GM18858 (cell line): ENCODE results near the gene AFG3L2.

ENCODE experiments used
- ATAC-seq: cut with Tn5 transposase; IDR thresholded peaks from one replicate; pipeline ENCODE4 v1.9.1; 2021; ENCODE audit not compliant: unreplicated experiment

Gene AFG3L2

DNA sequence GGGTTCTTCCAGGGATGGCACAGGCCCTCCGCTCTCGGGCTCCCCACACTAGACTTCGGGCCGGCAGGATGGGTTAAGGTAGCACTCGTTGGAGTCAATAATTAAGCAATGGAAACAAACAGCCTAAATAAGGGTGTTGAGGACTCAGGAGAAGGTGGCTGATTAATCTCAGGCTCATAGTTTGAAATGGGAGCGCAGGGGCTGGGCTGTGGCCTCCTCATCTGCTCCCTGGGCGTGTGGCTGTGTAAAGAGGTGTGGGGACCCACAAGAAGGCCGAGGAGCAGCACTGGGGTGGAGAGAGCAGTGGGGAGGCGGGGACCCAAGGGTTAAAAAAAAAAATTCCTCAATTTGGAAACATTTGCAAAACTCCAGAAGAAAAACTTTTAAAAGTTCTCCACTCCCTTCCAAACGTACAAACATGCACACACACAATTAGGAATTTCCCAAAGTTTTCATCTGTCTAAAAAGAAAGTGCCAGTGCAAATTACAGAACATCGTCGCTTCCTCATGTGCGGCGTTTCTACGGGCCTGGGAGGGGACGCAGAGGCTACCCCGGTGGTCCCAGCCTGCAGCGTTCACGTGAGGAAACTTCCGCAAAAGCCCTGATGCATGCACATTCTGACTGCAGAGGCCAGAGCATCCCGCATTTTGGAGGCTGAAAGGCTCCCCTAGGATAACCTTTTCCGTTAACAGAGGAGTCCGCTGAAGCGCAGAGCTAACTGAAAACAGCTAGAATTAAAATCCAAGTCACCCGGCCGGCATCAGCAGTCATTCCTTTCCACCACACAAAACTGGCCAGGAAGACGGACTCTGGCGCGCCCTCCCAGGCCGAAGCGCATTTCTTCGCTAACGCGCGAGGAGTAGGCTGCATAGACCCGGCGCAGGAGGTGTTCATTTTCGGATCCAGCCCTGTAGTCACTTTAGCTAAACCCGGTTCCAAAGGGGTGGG, 70.0 kb downstream of the AFG3L2 start:
- ATAC-seq = no peak

DNA sequence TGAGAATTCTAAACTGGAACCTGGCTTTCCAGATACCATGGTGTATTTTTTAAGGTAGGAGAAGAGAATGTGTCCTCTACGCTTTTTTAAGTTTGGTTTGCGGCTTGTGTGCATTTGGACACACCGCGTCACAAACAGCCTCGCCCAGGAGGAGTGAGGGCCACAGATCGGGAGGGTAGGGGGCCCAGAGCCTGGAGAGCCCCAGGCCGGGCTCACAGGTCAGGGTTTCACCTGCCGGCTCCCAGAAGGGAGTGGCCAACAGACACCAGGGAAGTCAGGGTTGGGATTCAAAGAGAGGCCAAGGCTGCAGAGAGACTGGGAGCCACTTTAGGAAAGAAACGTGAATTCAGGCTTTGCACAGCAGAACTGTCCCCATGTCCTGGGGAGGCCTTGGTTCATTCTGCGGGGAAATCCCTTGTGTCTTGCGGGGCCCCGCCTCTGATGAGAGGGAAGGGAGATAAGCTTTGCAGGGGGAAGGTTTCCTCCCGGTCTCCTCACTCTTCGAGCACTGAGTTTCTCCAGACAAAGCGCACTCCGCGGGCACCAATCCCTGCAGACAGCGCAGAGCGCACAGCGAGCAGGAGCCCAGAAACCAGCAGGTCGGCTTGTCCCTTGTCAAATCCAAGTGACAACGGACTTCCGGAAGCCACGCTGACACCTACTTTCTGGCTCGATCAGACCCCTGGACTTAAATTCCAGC, 70.9 kb downstream of the AFG3L2 start:
- ATAC-seq = no peak

DNA sequence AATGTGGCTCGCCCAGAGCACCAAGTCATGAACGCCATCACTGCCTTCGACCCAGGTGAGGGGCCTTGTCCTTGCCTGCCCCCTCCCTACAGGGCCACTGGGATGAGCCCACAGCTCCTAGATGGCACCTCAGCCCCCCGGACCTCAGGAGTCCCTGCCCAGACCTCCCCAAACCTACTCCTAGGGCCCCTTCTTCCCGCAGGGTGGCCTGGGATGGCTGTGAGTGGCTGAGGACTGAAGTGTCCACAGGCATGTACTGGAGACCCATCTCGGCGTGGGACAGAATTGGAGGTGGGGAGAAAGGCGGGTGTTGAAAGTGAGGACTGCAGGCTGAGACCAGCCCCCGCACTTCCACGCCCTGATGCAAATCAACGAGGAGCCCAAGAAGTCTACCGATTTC, 71.8 kb downstream of the AFG3L2 start:
- ATAC-seq = no peak

DNA sequence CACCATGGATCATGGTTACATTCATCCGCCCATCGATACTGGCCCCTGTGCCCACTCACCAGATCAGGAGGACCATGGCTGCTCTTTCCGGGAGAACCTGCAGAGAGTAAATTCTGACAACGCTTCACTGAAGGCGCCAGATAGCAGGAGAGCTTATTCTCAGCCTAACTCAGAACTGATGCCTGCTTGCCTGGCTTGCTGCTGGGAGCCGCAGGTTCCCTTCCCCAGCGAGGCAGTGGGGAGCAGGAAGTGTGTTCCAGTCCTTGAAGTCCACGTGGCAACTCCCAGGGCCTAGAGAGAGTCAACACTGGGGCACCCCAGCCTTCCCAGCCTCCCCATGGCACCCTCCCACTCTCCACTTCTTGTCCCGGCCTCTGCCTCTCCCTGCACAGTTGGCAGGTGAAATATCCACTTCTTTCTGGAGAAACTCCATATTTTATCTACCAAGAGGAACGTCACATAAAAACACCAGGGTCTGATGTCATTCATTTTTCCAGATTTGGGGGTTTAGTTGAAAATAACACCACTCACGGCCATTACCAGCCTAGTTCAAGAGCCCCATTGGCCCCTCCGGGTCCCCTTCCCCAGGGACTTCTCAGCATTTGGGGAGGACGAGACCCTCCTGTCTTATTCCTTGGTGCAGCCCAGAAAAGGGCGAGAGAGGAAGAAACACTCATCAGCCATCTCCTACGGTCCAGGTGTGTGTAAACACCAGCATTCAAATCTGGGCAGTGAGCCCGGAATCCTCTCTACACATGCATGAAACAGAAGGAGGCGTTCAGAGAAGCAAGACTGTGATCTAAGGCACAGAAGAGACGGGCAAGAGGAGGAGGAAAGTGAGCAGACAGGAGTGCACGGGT, 72.4 kb downstream of the AFG3L2 start:
- no peak for ATAC-seq

DNA sequence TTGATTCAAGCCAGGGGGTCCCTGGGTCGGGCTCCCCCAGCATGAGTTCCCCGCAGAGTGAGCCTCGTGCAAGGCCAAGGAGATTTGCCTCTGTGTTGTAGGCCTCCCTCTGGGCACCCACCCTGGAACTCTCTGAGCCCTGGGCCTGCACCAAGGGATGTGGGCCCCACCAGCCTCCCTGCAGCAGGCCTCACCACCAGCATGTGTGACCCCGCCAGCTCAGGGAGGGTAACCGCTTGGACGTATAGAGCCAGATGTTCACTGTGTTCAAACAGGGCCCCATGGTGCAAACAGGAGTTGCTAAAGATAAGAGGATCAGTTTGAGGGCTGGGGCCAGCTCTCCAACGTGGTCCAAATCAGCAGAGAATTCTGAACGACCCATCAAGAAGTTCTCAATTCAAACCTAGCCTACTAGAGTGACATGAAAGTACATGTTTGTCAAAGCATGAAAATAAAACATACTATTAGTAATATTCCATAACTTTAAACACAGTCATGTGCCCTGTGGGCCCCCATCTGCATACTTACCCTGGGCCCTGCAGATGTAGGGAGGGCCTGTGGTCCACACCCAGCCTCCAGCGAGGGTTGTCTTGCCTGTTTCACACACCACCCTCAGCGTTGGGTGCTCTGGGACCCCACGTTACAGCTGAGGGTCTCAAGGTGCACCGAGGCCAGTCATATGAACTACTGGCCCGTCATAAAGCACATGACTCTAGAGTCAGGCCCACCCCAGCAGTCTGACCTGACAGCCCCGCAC, 74.5 kb downstream of the AFG3L2 start:
- ATAC-seq = no peak

DNA sequence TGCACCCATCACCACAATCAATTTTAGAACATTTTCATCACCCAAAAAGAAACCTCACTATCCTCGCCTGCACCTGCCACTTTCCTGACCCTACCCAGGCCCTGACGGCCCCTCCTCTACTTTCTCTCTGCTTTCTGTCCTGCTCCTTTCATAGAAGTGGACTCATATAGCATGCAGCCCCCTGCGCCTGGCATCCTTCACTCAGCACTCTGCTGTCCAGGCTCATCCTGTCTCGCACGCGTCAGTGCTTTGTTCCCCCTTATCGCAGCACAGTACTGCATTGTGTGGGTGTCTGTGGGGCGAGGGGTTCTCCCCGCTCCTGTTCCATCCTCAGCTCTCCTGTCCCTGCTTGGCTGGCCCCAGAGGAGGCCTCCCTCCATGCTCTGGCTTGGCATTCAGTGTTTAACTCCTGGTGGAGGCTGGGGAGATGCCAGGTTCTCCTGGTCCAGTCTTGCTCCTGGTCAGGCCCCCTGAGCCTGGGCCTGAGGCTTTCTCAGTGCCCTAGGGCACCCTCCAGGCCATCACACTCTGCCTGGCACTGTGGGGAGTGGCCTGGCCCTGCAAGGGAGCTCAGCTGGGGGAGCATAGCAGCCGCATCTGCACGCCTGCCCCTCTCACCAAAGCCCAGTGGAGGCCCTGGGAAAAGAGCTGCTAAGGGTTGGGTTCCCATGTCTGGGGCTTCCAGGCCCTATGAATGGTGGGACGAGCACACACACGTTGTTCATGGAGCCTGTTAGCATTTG, 75.6 kb downstream of the AFG3L2 start:
- no peak for ATAC-seq

DNA sequence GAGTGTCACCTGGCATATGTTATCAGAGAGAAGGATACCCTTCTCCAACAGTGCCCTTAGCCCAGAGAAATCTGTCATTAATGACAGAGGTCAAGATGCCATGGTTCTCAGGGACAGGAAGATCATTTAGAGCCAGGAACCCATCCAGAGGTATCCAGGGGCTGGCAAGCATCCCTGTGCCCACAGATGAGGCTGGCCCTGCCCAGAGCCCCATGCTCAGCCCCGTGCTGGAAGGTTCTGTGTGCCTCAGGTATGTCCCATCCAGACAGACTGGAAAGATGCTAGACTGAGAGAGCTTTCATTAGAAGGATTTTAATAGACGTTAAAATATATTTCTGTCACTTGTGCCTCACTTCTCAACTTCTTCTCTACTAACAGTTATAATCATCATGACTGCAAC, 77.2 kb downstream of the AFG3L2 start:
- no peak for ATAC-seq

DNA sequence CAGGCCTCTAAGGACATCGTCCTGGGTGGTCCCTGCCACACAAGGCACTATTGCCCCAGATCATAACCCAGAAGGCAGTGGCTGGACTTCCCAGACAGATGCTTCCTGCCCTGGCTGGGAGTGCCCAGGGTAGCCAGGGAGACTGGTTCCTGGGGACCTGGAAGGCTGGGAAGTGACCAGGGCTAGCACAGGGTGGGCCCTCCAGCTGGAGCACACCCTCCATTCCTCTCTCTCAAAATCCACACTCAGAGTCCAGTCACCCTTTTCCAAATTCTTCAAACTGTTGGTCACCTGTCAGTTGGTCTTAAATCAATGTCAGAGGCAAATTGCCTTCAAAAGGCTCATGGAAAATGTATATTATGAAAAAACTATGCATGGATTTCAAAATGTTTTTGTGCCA, 80.6 kb downstream of the AFG3L2 start:
- ATAC-seq = no peak

DNA sequence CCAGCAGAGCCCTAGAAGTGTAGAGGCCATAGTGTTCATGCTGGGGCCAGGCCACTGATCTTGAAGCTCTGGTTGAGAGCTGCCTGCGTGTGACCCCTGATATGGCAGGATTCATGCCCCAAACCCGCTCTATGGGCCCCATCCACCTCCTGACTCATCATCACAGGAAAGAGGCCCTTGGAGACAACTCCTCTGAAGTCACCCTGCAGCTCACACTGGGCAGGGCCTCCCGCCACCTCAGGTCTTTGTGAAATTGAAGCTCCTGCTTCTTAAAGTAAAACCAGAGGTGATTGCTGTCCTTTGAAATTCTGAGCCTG, 81.0 kb downstream of the AFG3L2 start:
- ATAC-seq = no peak

DNA sequence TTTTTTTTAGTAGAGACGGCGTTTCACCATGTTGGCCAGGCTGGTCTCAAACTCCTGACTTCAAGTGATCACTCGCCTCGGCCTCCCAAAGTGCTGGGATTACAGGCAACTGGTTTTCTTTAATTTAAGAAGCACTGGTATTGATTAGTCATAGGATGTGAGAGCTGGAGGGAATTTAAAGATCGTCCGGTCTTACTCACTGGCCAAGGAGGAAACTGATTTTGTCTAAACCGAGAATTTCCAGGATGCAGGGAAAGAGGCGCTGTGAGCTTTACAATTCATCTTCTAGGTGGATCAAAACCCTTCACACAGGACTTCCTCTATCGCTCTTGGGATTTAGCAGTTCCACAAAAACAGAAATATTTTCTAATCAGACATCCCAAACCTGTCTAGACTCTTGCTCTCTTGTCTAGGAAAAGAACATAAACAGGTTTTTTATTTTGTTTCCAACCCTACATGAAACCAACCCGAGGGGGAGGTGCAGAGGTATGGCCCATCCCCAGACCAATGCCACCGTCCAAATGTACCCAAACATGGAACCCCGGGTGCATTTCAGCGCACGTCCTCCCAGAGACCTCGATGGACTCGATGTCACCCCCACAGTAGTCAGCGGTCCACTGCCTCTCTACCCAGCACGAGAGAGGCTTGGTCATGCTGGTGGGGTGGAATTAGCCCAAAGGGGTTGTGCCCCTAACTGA, 81.5 kb downstream of the AFG3L2 start:
- ATAC-seq = no peak

DNA sequence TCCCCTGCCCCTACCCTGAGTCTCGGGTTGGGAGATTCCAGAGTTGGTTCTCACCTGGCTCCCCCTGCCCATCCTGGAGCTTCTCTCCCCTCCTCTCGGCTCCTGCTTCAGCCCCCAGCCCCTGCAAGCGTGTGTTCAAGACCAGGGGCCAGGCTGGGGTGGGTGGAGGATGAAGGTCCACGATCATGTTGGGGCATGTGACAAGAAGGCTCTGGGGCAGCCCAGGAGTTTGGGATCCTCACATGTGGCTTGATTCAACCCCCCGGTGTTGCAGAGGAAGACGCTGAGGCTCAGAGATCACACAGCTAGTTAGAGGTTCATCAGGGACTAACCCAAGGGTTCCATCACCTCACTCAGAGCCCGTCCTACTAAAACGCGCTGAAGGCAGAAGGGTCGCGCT, 83.2 kb downstream of the AFG3L2 start:
- ATAC-seq = no peak

DNA sequence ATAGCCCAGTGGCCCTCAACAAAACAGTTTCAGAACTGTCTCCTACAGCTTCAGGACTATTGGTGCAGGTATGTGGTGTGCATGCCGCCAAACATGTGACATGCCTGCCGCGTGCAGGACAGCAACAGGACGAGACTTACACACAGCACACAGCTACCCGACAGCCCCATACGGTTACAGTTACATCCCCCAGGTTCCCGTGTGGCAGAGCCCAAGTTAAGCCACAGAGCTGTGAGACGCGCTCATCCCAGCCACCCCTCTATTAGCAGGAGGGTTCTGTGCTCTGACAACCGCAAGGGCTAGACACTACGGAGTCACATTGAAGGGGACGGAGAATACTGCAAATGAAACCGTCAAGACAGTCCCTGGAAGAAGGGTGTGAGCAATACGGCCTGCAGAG, 85.3 kb downstream of the AFG3L2 start:
- ATAC-seq = no peak

DNA sequence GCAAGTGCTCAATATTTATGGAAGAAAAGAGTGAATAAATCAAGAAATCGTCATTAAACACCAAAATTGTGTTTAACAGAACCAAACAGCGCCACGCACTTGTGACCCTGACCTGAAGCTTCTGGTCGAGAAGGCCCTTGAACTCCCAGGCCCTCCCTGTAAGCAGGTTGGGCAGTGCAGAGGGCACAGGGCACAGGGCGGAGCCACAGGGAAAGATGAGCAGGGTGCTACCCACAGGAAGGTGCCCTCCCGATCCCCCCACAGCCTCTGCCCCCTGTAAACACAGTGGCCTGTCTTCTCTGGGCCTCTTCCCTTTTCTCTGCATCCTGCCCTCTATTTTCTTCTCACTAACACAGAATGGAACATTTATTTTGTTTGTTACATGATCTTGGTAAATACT, 85.9 kb downstream of the AFG3L2 start:
- no peak for ATAC-seq

DNA sequence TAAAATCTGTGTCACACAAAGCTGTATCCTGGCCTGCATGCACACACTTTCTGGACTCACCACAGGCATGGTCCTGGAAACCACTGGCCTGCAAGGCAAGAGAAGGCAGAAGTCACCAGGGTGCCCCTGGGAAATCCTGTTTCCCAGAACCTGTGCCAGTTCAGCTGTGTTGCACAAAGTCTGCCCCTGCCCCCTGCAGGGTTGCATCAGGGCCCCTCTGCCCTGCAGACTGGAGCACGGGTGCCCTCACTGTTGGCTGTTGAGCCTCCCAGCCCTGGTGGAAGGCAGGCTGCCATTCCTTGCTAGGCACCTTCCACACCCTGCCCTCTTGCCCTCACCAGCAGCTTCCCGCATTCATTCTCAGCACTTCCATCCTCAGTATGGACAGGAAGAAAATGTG, 86.9 kb downstream of the AFG3L2 start:
- ATAC-seq = no peak

DNA sequence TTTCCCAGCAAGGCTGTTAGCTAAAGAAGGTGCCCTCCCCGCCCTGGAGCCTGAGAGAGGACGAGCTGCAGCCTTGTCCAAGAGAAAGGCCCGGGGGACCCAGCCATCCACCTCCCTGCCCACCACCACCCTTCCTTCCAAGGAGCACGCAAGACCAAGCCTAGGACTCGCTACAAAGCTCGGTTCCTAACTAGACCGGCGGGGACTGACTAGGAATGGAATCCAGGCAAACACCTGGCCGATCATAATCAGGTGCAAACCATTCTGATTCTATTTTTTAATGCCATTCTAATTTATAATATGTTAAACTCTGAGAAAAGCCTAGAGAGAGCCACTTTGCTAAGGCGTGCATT, 88.6 kb downstream of the AFG3L2 start:
- no peak for ATAC-seq

DNA sequence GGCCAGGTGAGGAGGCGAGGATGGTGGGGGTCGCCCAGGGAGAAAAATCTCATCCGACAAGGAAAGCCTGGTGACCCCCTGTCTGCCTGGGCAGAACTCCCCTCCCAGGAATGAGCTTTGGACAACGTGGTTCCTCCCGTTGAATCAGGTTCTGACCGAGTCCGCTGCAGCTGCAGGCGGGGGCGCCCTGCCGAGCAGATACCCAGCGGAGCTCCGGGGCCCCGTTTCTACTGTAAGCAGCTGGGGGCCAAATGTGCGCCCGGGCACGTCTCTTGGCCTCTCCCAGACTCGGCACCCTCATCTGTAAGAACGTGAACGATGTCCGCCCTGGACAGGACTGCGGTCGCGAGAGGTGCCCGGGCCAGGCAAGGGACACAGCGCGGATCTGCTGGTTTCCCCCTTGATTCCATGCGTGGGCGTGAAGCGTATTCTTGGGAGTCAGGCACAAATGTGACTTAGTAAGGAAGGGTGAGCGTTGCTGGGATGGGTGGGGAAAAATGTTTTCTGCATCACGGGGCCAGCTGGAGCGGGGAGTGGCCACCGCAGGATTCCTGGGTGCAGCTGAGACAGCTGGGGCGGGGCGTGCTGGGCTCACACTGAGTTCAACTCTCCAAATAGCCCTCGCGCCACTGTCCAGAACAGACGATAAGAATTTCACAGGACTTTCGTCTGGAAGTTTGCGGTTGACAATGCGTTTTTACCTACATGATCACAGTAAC, 89.2 kb downstream of the AFG3L2 start:
- no peak for ATAC-seq

DNA sequence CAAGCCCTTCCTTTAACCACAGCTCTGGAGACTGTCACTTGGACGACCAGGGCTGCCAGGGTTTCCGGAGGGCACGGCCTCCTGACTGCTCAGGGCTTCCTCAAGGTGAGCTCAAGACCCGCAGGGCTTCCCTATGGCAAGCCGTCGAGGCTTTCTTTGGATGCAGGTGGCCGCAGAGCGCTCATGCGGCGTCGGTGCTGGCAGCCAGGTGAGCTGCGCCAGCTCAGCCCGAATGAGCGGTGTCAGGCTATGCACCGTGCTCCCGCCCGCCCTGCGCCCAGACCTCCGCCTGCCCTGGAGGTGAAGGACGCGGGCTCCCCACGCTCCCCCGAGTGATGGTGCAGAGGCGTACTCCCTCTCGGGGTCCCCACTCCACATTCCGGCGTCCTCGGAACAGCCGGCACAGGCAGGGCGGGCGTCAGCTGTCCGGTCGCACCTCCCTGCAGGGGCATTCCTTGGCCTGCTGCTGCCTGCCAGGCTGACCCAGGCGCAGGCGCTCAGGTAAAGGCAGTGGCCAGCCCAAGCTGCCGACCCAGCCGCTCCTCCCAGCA, 89.8 kb downstream of the AFG3L2 start:
- ATAC-seq = no peak

DNA sequence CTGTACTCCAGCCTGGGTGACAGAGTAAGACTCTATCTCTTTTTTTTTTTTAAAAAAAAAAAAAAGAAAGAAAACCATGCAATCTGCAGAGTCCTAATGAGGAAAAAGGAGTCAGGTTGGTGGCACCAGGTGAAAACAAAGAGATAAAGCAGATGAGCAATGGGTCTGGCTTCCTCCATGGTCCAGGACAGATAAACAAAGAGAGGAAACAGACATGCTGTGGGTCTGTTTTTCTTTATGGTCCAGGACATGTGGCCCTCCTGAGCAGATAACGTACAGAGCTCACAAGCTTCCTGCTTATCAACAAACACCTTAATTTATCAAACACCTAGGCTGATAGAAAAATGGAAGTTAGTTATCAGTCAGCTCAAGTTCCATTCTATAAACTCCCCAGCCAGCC, 93.4 kb downstream of the AFG3L2 start:
- ATAC-seq = no peak

DNA sequence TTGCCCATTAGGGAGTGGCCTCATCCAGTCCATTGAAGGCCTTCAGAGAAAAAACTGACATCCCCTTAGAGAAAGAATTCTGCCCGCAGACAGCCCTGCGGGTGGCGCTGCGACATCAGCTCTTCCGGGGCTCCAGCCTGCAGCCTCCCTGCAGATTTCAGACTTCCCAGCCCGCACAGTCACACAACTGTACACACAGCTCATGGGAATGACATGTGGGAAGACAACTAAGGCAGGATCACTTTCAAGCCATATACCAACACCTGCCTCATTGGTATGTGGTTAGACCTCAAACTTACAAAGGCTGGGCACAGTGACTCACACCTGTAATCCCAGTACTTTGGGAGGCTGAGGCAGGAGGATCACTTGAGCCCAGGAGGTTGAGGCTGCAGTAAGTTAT, 93.8 kb downstream of the AFG3L2 start:
- no peak for ATAC-seq
